ENCODE results near the gene IL1R1. TPM values are rescaled to one million over a fixed set of nuclear protein-coding genes. Genes with fewer than 3 reads are reported as not detected.

The IL1R1 gene
- total RNA-seq, 2 donors from 2014 or later, result 41.7 to 68.1 TPM

GRCh38 chr2:102140377-102140776 lies 2.2 kb upstream of the IL1R1 start:
- peak overlapping the region; percentile 92 for H3K4me3 Mint-ChIP-seq
- no peaks in the 10 kb centered on the region for H3K27me3 Mint-ChIP-seq

GRCh38 chr2:102141011-102141943 lies 1.3 kb upstream of the IL1R1 start:
- Mint-ChIP-seq H3K27ac (peak overlapping the region; percentile 95), H3K27me3 (no peaks in the 10 kb centered on the region), H3K36me3 (ENCODE audit: low read depth) (peaks cover 86% of the 10 kb centered on the region), H3K9me3 (peaks cover 12% of the 10 kb centered on the region), H3K4me3 (peak overlapping the region; percentile 92), H3K4me1 (peaks cover 41% of the 10 kb centered on the region)
- no peak for ATAC-seq (replicated peaks)

More at GRCh38 chr2:102140377-102140776, 2.2 kb upstream of the IL1R1 start:
- no peak for ATAC-seq (replicated peaks)
- Mint-ChIP-seq H3K9me3 (peaks cover 10% of the 10 kb centered on the region), H3K36me3 (ENCODE audit: low read depth) (peaks cover 77% of the 10 kb centered on the region), H3K4me1 (peaks cover 39% of the 10 kb centered on the region), H3K27ac (peak overlapping the region; percentile 95)

- Mint-ChIP-seq H3K36me3 (ENCODE audit: low read depth) (peaks cover 90% of the 10 kb centered on the region), H3K27ac (peak overlapping the region; percentile 93), H3K4me1 (peaks cover 47% of the 10 kb centered on the region), H3K4me3 (peak overlapping the region; percentile 92), H3K27me3 (no peaks in the 10 kb centered on the region), H3K9me3 (peaks cover 14% of the 10 kb centered on the region)
- ATAC-seq (replicated peaks), result peak; percentile 11
These were observed 393 bp downstream of the IL1R1 start for GRCh38 chr2:102142829-102143449.

- Mint-ChIP-seq H3K36me3 (ENCODE audit: low read depth) (peaks cover 90% of the 10 kb centered on the region), H3K4me1 (peaks cover 46% of the 10 kb centered on the region), H3K27ac (peak overlapping the region; percentile 93), H3K4me3 (peak overlapping the region; percentile 92), H3K27me3 (no peaks in the 10 kb centered on the region), H3K9me3 (peaks cover 14% of the 10 kb centered on the region)
- no peak for ATAC-seq (replicated peaks)
These were observed 972 bp downstream of the IL1R1 start for GRCh38 chr2:102143450-102143985.

GRCh38 chr2:102144128-102144527 lies 1.6 kb downstream of the IL1R1 start:
- Mint-ChIP-seq H3K27ac (peak overlapping the region; percentile 56), H3K36me3 (ENCODE audit: low read depth) (peaks cover 94% of the 10 kb centered on the region), H3K4me1 (peaks cover 46% of the 10 kb centered on the region), H3K4me3 (peak overlapping the region; percentile 92), H3K27me3 (no peaks in the 10 kb centered on the region), H3K9me3 (peaks cover 17% of the 10 kb centered on the region)
- ATAC-seq (replicated peaks), result no peak

- Mint-ChIP-seq H3K27ac (no peak overlapping the region), H3K4me1 (peaks cover 39% of the 10 kb centered on the region), H3K4me3 (peak overlapping the region; percentile 92), H3K9me3 (peaks cover 17% of the 10 kb centered on the region), H3K36me3 (ENCODE audit: low read depth) (peaks cover 95% of the 10 kb centered on the region), H3K27me3 (no peaks in the 10 kb centered on the region)
- ATAC-seq (replicated peaks), result no peak
These were observed 2.6 kb downstream of the IL1R1 start for GRCh38 chr2:102145107-102145506.

- Mint-ChIP-seq H3K4me3 (peak overlapping the region; percentile 92), H3K36me3 (ENCODE audit: low read depth) (peaks cover 95% of the 10 kb centered on the region), H3K27me3 (no peaks in the 10 kb centered on the region), H3K4me1 (peaks cover 33% of the 10 kb centered on the region), H3K9me3 (peaks cover 17% of the 10 kb centered on the region), H3K27ac (no peak overlapping the region)
- ATAC-seq (replicated peaks), result no peak
These were observed 3.4 kb downstream of the IL1R1 start for GRCh38 chr2:102145934-102146333.

- H3K36me3 Mint-ChIP-seq (ENCODE audit: low read depth), result peaks cover 96% of the 10 kb centered on the region
- H3K27ac Mint-ChIP-seq, result peak overlapping the region; percentile 88
- ATAC-seq (replicated peaks), result peak; percentile 93
- H3K4me3 Mint-ChIP-seq, result peak overlapping the region; percentile 70
- peaks cover 31% of the 10 kb centered on the region for H3K4me1 Mint-ChIP-seq
- H3K9me3 Mint-ChIP-seq, result peaks cover 21% of the 10 kb centered on the region
- H3K27me3 Mint-ChIP-seq, result no peaks in the 10 kb centered on the region
These were observed 5.4 kb downstream of the IL1R1 start for GRCh38 chr2:102147935-102148334.

GRCh38 chr2:102149243-102149642 lies 6.7 kb downstream of the IL1R1 start:
- H3K9me3 Mint-ChIP-seq, result peaks cover 21% of the 10 kb centered on the region

GRCh38 chr2:102149644-102150455 lies 7.3 kb downstream of the IL1R1 start:
- peaks cover 96% of the 10 kb centered on the region for H3K36me3 Mint-ChIP-seq (ENCODE audit: low read depth)
- no peaks in the 10 kb centered on the region for H3K27me3 Mint-ChIP-seq
- H3K27ac Mint-ChIP-seq, result no peak overlapping the region
- no peak overlapping the region for H3K4me3 Mint-ChIP-seq
- peaks cover 32% of the 10 kb centered on the region for H3K4me1 Mint-ChIP-seq
- ATAC-seq (replicated peaks), result no peak
- peaks cover 19% of the 10 kb centered on the region for H3K9me3 Mint-ChIP-seq

More at GRCh38 chr2:102149243-102149642, 6.7 kb downstream of the IL1R1 start:
- H3K27ac Mint-ChIP-seq, result peak overlapping the region; percentile 88
- no peak for ATAC-seq (replicated peaks)
- H3K4me1 Mint-ChIP-seq, result peaks cover 32% of the 10 kb centered on the region
- no peaks in the 10 kb centered on the region for H3K27me3 Mint-ChIP-seq
- H3K36me3 Mint-ChIP-seq (ENCODE audit: low read depth), result peaks cover 96% of the 10 kb centered on the region
- peak overlapping the region; percentile 70 for H3K4me3 Mint-ChIP-seq

- H3K36me3 Mint-ChIP-seq (ENCODE audit: low read depth), result peaks cover 94% of the 10 kb centered on the region
- H3K4me3 Mint-ChIP-seq, result no peak overlapping the region
- ATAC-seq (replicated peaks), result no peak
- H3K27ac Mint-ChIP-seq, result peak overlapping the region; percentile 9
- peaks cover 12% of the 10 kb centered on the region for H3K9me3 Mint-ChIP-seq
- no peaks in the 10 kb centered on the region for H3K27me3 Mint-ChIP-seq
- H3K4me1 Mint-ChIP-seq, result peaks cover 23% of the 10 kb centered on the region
These were observed 11.8 kb downstream of the IL1R1 start for GRCh38 chr2:102154364-102154763.

GRCh38 chr2:102154946-102155702 lies 12.6 kb downstream of the IL1R1 start:
- H3K36me3 Mint-ChIP-seq (ENCODE audit: low read depth), result peaks cover 96% of the 10 kb centered on the region
- H3K27ac Mint-ChIP-seq, result peak overlapping the region; percentile 9
- peaks cover 12% of the 10 kb centered on the region for H3K9me3 Mint-ChIP-seq
- no peak for ATAC-seq (replicated peaks)
- H3K27me3 Mint-ChIP-seq, result no peaks in the 10 kb centered on the region
- H3K4me1 Mint-ChIP-seq, result peaks cover 23% of the 10 kb centered on the region
- H3K4me3 Mint-ChIP-seq, result no peak overlapping the region

- H3K27me3 Mint-ChIP-seq, result no peaks in the 10 kb centered on the region
- H3K4me1 Mint-ChIP-seq, result peaks cover 28% of the 10 kb centered on the region
- H3K4me3 Mint-ChIP-seq, result no peak overlapping the region
- ATAC-seq (replicated peaks), result no peak
- peaks cover 96% of the 10 kb centered on the region for H3K36me3 Mint-ChIP-seq (ENCODE audit: low read depth)
- no peak overlapping the region for H3K27ac Mint-ChIP-seq
- peaks cover 16% of the 10 kb centered on the region for H3K9me3 Mint-ChIP-seq
These were observed 13.4 kb downstream of the IL1R1 start for GRCh38 chr2:102155703-102156515.

Data from activated T-helper 17 cell treated with anti-CD3 and anti-CD28 coated beads, Interleukin-2, amount 50 U/mL, for 72 hours (primary cell).